ENCODE results near the gene GJA4.

The GJA4 gene

GRCh38 chr1:34776911-34777310 lies 15.9 kb upstream of the GJA4 start:
- Histone ChIP-seq H2AFZ (ENCODE audit: low read length) (no peak overlapping the region), H3K23ac (ENCODE audit: low read depth, low read length, poor library complexity) (no peak overlapping the region), H3K4me2 (ENCODE audit: insufficient read depth, low read length, poor library complexity, severe bottlenecking) (no peak overlapping the region), H3K9me3 (replicated peaks in 1 of 2; ENCODE audit: control insufficient read depth in 2 of 2, insufficient read depth in 1 of 2, low read depth in 1 of 2, low read length in 2 of 2) (no peaks in the 10 kb centered on the region), H4K91ac (ENCODE audit: low read depth, low read length, poor library complexity) (no peak overlapping the region), H3K4ac (ENCODE audit: low read length) (no peak overlapping the region), H3K4me3 (ENCODE audit: low read length in 2 of 2) (peak overlapping the region in 1 of 2 donors; percentile 16), H2BK15ac (ENCODE audit: low read length) (no peak overlapping the region), H3K79me1 (ENCODE audit: low read depth, low read length) (no peaks in the 10 kb centered on the region), H3K36me3 (replicated peaks in 1 of 2; ENCODE audit: control insufficient read depth in 2 of 2, insufficient read depth in 2 of 2, low read length in 2 of 2) (no peaks in the 10 kb centered on the region), H2BK12ac (ENCODE audit: low read length) (no peak overlapping the region), H3K18ac (ENCODE audit: low read length) (no peak overlapping the region), H3K27ac (replicated peaks; ENCODE audit: low read length) (no peak overlapping the region), H2BK120ac (ENCODE audit: low read depth, low read length) (no peak overlapping the region), H3K27me3 (ENCODE audit: control insufficient read depth in 3 of 3, insufficient read depth in 3 of 3, low read depth in 1 of 3, low read length in 3 of 3) (peaks cover 9 to 71% (median 24%) of the 10 kb centered on the region in 3 experiments), H2BK5ac (ENCODE audit: low read length) (no peak overlapping the region), H3K9ac (ENCODE audit: low read depth, low read length, poor library complexity) (no peak overlapping the region), H3K4me1 (ENCODE audit: control insufficient read depth in 2 of 2, insufficient read depth in 1 of 2, low read depth in 1 of 2, low read length in 2 of 2) (peaks cover 0 to 5% of the 10 kb centered on the region in 2 donors), H2AK5ac (ENCODE audit: low read depth, low read length) (no peak overlapping the region), H4K8ac (ENCODE audit: low read depth, low read length) (no peak overlapping the region), H3K14ac (ENCODE audit: low read length) (no peak overlapping the region)
- no peak for DNase-seq (ENCODE audit: low spot score)
- no CpG with 5 or more reads among the region's 3 CpGs for WGBS, 2 donors (ENCODE audit: extremely low coverage in 2 of 2, insufficient read length in 2 of 2, insufficient replicate concordance in 1 of 2)

- DNase-seq (ENCODE audit: low spot score), result no peak
- H3K79me1 ChIP-seq (ENCODE audit: low read depth, low read length), result no peaks in the 10 kb centered on the region
- H3K9ac ChIP-seq (ENCODE audit: low read depth, low read length, poor library complexity), result no peak overlapping the region
- peak overlapping the region; percentile 5 for H3K23ac ChIP-seq (ENCODE audit: low read depth, low read length, poor library complexity)
- H3K4ac ChIP-seq (ENCODE audit: low read length), result no peak overlapping the region
- H4K91ac ChIP-seq (ENCODE audit: low read depth, low read length, poor library complexity), result no peak overlapping the region
- no peaks in the 10 kb centered on the region for H3K9me3 ChIP-seq (replicated peaks in 1 of 2; ENCODE audit: control insufficient read depth in 2 of 2, insufficient read depth in 1 of 2, low read depth in 1 of 2, low read length in 2 of 2)
- no peak overlapping the region for H2BK15ac ChIP-seq (ENCODE audit: low read length)
- no peak overlapping the region for H2BK5ac ChIP-seq (ENCODE audit: low read length)
- H4K8ac ChIP-seq (ENCODE audit: low read depth, low read length), result peak overlapping the region; percentile 54
- WGBS, 2 donors (ENCODE audit: extremely low coverage in 2 of 2, insufficient read length in 2 of 2, insufficient replicate concordance in 1 of 2), result 100% methylated on average over 2 of the region's 10 CpGs; no CpG with 5 or more reads in 1 of the 2 donors
- peaks cover 0 to 5% of the 10 kb centered on the region in 2 donors for H3K4me1 ChIP-seq (ENCODE audit: control insufficient read depth in 2 of 2, insufficient read depth in 1 of 2, low read depth in 1 of 2, low read length in 2 of 2)
- no peak overlapping the region for H3K27ac ChIP-seq (replicated peaks; ENCODE audit: low read length)
- peaks cover 11 to 79% (median 32%) of the 10 kb centered on the region in 3 experiments for H3K27me3 ChIP-seq (ENCODE audit: control insufficient read depth in 3 of 3, insufficient read depth in 3 of 3, low read depth in 1 of 3, low read length in 3 of 3)
- H2AK5ac ChIP-seq (ENCODE audit: low read depth, low read length), result no peak overlapping the region
- H3K14ac ChIP-seq (ENCODE audit: low read length), result no peak overlapping the region
- H2AFZ ChIP-seq (ENCODE audit: low read length), result no peak overlapping the region
- H2BK120ac ChIP-seq (ENCODE audit: low read depth, low read length), result no peak overlapping the region
- no peak overlapping the region for H2BK12ac ChIP-seq (ENCODE audit: low read length)
- H3K4me3 ChIP-seq (ENCODE audit: low read length in 2 of 2), result peak overlapping the region in 1 of 2 donors; percentile 43
- H3K18ac ChIP-seq (ENCODE audit: low read length), result no peak overlapping the region
- H3K4me2 ChIP-seq (ENCODE audit: insufficient read depth, low read length, poor library complexity, severe bottlenecking), result no peak overlapping the region
- H3K36me3 ChIP-seq (replicated peaks in 1 of 2; ENCODE audit: control insufficient read depth in 2 of 2, insufficient read depth in 2 of 2, low read length in 2 of 2), result no peaks in the 10 kb centered on the region
These were observed 15.1 kb upstream of the GJA4 start for GRCh38 chr1:34777519-34778321.

GRCh38 chr1:34778381-34778780 lies 14.4 kb upstream of the GJA4 start:
- no peak overlapping the region for H3K23ac ChIP-seq (ENCODE audit: low read depth, low read length, poor library complexity)
- no peak overlapping the region for H3K4me2 ChIP-seq (ENCODE audit: insufficient read depth, low read length, poor library complexity, severe bottlenecking)
- H3K4me1 ChIP-seq (ENCODE audit: control insufficient read depth in 2 of 2, insufficient read depth in 1 of 2, low read depth in 1 of 2, low read length in 2 of 2), result peaks cover 0 to 5% of the 10 kb centered on the region in 2 donors
- H2BK5ac ChIP-seq (ENCODE audit: low read length), result no peak overlapping the region
- no peak overlapping the region for H2AFZ ChIP-seq (ENCODE audit: low read length)
- H2BK12ac ChIP-seq (ENCODE audit: low read length), result no peak overlapping the region
- H3K27me3 ChIP-seq (ENCODE audit: control insufficient read depth in 3 of 3, insufficient read depth in 3 of 3, low read depth in 1 of 3, low read length in 3 of 3), result peaks cover 11 to 82% (median 36%) of the 10 kb centered on the region in 3 experiments
- H2BK15ac ChIP-seq (ENCODE audit: low read length), result no peak overlapping the region
- H3K4ac ChIP-seq (ENCODE audit: low read length), result no peak overlapping the region
- H3K9me3 ChIP-seq (replicated peaks in 1 of 2; ENCODE audit: control insufficient read depth in 2 of 2, insufficient read depth in 1 of 2, low read depth in 1 of 2, low read length in 2 of 2), result no peaks in the 10 kb centered on the region
- no peak overlapping the region for H4K91ac ChIP-seq (ENCODE audit: low read depth, low read length, poor library complexity)
- WGBS, 2 donors (ENCODE audit: extremely low coverage in 2 of 2, insufficient read length in 2 of 2, insufficient replicate concordance in 1 of 2), result no CpG with 5 or more reads among the region's 6 CpGs
- H3K27ac ChIP-seq (replicated peaks; ENCODE audit: low read length), result no peak overlapping the region
- H2AK5ac ChIP-seq (ENCODE audit: low read depth, low read length), result no peak overlapping the region
- H3K4me3 ChIP-seq (ENCODE audit: low read length in 2 of 2), result no peak overlapping the region
- no peaks in the 10 kb centered on the region for H3K79me1 ChIP-seq (ENCODE audit: low read depth, low read length)
- H2BK120ac ChIP-seq (ENCODE audit: low read depth, low read length), result no peak overlapping the region
- no peak overlapping the region for H3K18ac ChIP-seq (ENCODE audit: low read length)
- no peak overlapping the region for H3K9ac ChIP-seq (ENCODE audit: low read depth, low read length, poor library complexity)
- no peak overlapping the region for H3K14ac ChIP-seq (ENCODE audit: low read length)
- no peak for DNase-seq (ENCODE audit: low spot score)
- no peaks in the 10 kb centered on the region for H3K36me3 ChIP-seq (replicated peaks in 1 of 2; ENCODE audit: control insufficient read depth in 2 of 2, insufficient read depth in 2 of 2, low read length in 2 of 2)
- no peak overlapping the region for H4K8ac ChIP-seq (ENCODE audit: low read depth, low read length)

- Histone ChIP-seq H3K27me3 (ENCODE audit: control insufficient read depth in 3 of 3, insufficient read depth in 3 of 3, low read depth in 1 of 3, low read length in 3 of 3) (peaks cover 11 to 80% (median 36%) of the 10 kb centered on the region in 3 experiments), H4K8ac (ENCODE audit: low read depth, low read length) (no peak overlapping the region), H3K14ac (ENCODE audit: low read length) (no peak overlapping the region), H2BK120ac (ENCODE audit: low read depth, low read length) (no peak overlapping the region), H3K9ac (ENCODE audit: low read depth, low read length, poor library complexity) (no peak overlapping the region), H3K4me3 (ENCODE audit: low read length in 2 of 2) (no peak overlapping the region), H3K4me2 (ENCODE audit: insufficient read depth, low read length, poor library complexity, severe bottlenecking) (no peak overlapping the region), H4K91ac (ENCODE audit: low read depth, low read length, poor library complexity) (no peak overlapping the region), H2BK5ac (ENCODE audit: low read length) (no peak overlapping the region), H3K36me3 (replicated peaks in 1 of 2; ENCODE audit: control insufficient read depth in 2 of 2, insufficient read depth in 2 of 2, low read length in 2 of 2) (no peaks in the 10 kb centered on the region), H2BK15ac (ENCODE audit: low read length) (no peak overlapping the region), H2BK12ac (ENCODE audit: low read length) (no peak overlapping the region), H2AFZ (ENCODE audit: low read length) (no peak overlapping the region), H3K9me3 (replicated peaks in 1 of 2; ENCODE audit: control insufficient read depth in 2 of 2, insufficient read depth in 1 of 2, low read depth in 1 of 2, low read length in 2 of 2) (no peaks in the 10 kb centered on the region), H3K79me1 (ENCODE audit: low read depth, low read length) (no peaks in the 10 kb centered on the region), H3K23ac (ENCODE audit: low read depth, low read length, poor library complexity) (no peak overlapping the region), H3K27ac (replicated peaks; ENCODE audit: low read length) (no peak overlapping the region), H3K18ac (ENCODE audit: low read length) (no peak overlapping the region), H3K4ac (ENCODE audit: low read length) (no peak overlapping the region), H2AK5ac (ENCODE audit: low read depth, low read length) (no peak overlapping the region), H3K4me1 (ENCODE audit: control insufficient read depth in 2 of 2, insufficient read depth in 1 of 2, low read depth in 1 of 2, low read length in 2 of 2) (peaks cover 0 to 5% of the 10 kb centered on the region in 2 donors)
- WGBS, 2 donors (ENCODE audit: extremely low coverage in 2 of 2, insufficient read length in 2 of 2, insufficient replicate concordance in 1 of 2), result no CpG with 5 or more reads among the region's 5 CpGs
- no peak for DNase-seq (ENCODE audit: low spot score)
These were observed 13.8 kb upstream of the GJA4 start for GRCh38 chr1:34779005-34779404.

Data from neuronal stem cell (in vitro differentiated cells).